Ecto neural progenitor cell (in vitro differentiated cells): Measurements from ENCODE around the gene MED9.

Experiments
- DNase-seq: peaks from one replicate; pipeline ENCODE4 v3.0.0-alpha.2; 2018; ENCODE audit warnings: low spot score

Gene MED9

GRCh38 chr17:17491546-17491988, 14.8 kb downstream of the MED9 start:
- no peak for DNase-seq

- DNase-seq = peak; percentile 51
Observed at GRCh38 chr17:17492085-17492484, 15.3 kb downstream of the MED9 start.

- DNase-seq = no peak
Observed at GRCh38 chr17:17492571-17492970, 15.8 kb downstream of the MED9 start.

GRCh38 chr17:17493249-17493985, 16.6 kb downstream of the MED9 start:
- DNase-seq = peak; percentile 55

DNA sequence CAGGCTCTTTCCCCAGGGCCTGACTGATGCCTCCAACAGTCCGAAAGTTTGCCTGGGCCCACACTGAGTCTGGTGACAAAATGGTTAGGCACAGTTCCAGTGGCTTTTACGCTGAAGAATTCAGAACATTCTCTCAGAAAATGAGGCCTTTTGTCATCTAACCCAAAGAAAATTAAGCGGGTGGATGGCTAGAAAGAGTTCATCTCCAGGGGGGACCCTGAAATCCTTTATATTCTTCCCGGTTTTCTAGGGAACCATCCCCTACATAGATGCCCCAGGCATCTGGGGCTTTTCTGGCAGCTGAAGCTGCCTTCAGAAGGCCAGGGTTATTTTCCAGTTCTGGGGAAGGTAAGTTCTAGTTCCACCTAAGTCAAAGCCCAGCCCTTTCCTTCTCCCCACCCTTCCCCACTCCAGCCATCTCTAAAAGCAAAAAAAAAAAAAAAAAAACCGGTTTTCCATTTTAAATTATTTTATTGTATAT, 17.2 kb downstream of the MED9 start:
- DNase-seq = no peak

DNA sequence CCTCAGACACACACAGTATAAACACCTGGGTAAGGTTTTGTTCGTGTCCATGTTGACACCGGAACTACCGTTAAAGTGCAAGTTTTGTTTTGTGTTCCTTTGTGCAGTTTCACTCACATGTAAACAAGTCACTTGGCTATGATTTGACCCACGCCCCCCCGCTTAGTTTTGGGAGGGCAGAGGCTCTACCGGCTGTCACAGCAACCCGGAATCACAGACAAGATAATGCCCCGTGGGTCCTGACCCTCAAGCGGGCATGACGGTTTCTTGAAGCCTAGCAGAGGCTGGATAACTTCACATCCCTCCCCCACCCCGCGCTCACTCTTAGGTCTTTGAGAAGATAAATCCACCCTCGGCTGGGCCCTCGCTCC, 17.7 kb downstream of the MED9 start:
- no peak for DNase-seq

GRCh38 chr17:17494870-17495535, 18.2 kb downstream of the MED9 start:
- peak; percentile 82 for DNase-seq

GRCh38 chr17:17495536-17496188, 18.9 kb downstream of the MED9 start:
- no peak for DNase-seq

- DNase-seq = peak; percentile 94
Observed at GRCh38 chr17:17496189-17497064, 19.6 kb downstream of the MED9 start, which contains the start of gene RASD1. Gene RASD1, minus strand, starts transcription at chr17:17496395. Its CDS starts 214 bp downstream, at chr17:17496181.

DNA sequence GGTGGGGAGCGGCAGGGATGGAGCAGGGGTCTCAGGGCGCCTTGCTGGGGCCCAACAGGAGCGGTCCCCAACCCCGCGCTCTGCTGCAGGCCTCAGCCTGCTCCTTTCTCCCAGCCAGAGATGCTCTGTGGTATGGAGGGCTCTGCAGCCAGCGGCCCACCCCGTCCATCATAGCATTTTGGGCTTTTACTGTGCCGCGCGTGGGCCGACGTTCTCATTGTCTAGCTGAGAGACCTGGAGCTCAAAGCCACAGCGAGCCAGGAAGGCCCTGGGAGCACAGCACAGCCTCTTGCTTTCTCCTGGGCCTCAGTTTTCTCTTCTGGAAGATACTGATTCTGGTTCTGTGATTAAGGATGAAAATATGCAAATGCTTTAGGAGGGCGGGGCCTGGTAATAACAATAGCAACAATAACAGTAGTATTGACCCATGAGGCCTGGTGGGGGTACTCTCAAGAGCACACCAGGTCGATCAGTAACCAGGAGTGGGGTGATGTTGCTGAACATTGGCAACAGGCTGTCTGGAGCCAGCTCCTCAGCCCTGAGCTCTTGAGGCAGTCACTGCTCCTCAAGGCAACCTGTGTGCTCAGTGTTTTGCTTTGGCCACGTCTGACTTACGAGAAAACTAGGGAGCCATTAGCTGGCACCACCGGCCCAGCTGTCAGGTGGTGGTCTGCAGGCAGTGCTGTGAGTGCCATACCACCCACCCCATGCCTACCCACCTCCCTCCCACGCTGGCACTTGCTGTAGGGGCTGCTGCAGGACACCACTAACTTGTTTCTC, 20.5 kb downstream of the MED9 start:
- no peak for DNase-seq

- DNase-seq = no peak
Observed at GRCh38 chr17:17497845-17498520, 21.2 kb downstream of the MED9 start.

DNA sequence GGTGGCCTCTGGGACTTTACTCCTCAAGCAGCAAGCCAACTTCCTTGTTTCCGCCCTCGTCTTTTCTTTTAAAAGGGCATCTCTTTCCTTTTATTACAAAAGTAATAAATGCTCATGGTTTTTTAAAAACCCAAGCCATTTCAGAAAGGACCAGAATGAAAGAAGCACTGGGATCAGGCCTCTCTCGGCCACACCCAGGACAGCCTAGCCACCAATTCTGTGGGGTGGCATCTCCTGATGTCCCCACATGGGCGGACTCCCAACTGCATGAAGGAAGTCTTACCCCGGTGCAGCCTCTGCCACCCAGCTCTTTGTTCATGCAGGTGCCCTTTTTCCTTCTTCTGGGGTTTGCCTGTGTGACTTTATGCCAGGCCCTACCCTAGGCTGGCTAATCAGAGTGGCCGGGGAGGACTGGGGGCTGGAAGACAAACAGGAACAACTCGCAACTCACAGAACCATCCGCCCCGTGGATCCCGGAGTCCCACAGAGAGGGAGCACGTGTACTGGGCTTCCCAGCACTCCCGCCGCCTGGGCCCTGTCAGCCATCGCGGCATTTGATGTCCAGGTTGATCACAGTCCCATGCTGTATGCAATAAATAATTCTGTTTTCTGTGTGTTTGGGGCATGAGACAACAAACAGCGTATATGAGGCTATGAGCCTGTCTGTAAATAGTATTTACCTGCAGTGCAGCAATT, 22.0 kb downstream of the MED9 start:
- no peak for DNase-seq

GRCh38 chr17:17499402-17500145, 22.8 kb downstream of the MED9 start:
- no peak for DNase-seq

DNA sequence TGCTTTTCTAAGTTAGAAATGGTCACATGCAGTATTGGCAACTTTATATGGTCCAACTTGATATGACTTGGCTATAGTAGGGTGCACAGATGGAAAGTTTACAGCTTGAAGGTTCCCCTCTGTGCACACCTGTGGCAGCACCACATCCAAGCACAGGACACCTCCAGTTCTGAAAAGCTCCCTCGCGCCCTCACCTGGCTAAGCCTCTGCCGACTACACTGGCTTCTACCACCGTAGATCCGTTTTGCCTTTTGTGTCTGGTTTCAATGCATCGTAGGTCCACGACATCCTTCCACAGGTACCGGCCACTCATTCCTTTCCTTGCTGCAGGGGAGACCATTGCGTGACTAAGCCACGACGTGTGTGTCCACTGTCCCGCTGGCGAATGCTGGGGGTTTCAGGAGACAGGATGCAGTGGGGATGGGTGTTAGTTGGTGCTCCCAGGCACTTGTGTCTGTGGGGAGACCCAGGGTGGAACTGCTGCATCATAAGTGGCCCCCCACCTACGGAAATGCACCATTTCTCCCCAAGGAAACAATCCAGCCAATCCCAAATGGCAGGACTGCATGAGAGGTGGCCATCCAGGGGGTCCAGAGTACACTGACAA, 24.3 kb downstream of the MED9 start:
- no peak for DNase-seq

DNA sequence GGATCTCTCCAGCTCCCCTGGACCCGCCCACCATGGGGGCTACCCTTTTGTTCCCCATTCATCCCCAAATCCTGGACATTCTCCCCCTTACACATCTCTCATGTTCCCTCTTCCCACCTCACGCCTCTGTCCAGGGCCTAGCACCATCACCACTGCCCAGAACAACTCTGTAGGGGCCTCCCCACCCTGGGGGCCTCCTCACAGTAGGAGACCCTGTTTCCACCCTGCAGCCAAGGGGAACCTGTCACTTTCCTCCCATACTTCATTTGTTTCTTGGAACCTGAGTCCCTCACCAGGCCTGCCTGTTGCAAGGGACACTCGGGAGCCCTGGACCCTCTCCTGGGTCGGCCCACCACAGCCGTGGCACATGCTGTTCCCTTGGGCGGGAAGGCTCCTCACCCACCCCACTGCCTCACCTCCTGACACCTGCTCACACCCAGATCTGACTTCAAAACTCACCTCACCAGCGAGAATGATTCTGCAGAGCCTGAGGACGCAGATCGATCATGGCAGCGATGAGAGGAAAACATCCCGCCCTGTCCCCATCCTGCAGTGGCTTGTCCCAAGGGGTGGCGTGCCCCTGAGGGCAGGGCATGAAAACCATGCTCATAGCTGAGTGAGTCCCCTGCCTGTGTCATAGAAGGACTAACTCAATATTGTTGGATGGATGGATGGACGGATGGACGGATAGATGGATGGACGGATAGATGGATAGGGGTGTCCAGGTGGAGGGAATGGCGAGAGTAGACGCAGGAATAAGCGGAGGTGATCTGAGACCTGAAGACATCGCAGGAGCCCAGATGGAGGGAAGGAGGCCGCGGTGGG, 26.2 kb downstream of the MED9 start:
- no peak for DNase-seq

DNA sequence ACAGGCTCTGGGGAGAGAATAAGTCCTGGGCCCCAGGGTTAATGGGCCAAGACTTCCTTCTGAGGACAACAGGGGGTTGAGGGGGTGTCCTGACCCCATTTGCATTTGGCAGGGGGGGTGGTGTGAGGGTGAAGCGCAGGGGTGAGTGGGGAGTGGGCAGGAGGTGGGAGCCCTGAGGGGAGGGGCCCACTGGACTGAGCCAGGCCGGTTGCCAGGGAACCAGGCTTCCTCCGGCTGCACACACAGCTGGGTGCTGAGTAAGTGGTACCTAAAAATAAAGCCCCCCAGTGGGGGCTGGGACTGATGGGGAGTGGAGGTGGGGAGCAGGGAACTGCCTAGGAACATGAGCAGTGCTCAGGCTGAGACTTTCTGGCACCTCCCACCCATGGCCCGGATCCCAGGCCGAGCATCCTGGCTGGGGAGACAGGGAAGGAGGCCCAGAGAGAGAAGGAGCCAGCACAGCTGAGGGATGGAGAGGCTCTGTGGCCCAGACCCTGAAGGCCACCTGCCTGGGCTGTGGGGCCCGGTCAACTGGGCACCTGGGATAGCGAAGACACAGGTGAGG, 26.8 kb downstream of the MED9 start:
- no peak for DNase-seq

DNA sequence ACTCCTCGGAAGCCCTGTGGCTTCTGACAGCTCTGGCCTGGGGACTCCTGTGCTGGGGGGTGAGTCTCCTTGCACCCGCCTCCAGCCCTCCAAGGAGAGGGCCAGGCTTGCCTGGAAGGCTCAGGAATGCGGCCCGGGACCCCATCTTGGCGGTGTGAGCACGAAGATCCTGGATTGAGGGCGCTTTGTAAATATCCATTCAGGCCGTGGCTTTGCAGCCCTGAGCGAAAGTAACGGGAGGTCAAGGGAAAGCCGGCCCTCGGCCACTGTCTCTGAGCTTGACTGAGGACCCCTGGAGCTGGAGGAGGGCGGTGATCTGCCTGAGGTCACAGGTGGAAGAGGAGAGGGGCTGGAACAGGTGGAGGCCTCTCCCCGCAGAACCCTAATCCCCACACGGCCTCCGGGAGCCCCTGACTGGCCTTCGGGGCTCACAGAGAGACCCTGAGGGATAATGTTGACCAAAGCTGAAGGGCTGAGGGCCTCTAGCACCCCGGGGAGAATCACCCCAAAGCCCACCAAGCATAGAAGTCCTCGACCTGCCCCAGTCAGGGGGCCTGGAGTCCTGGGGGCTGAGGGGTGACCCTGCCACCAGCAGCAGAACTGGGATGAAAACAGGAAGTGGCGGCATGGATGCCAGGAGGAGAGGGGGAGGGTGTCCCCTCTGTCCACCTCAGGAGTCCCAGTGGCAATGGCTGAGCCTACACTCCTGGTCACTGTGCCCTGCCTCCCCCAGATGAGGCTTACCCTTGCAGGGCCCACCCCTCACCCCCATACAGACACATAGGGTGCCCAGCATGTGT, 27.7 kb downstream of the MED9 start:
- no peak for DNase-seq
